ENCODE measurements around the gene OR10A6.

OR10A6 gene

DNA sequence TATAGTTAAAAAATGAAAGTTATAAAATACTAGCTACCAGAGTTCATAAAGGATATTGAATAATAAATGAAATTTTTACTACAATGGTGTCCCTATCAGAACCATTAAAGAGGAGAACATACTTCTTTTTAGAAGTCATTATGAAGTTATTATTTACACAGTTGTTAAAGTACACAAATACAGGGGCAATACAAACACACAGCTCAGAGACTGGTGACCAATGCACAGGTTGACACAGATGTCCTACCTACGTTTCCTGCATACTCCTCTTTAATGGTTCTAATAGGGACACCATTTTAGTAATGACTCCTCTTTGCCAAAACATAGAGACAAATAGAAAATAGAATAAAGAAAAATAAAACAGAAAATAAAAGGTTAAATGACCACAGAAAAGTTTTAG lies 24.1 kb upstream of the OR10A6 start:
- Histone ChIP-seq H3K4me3 (ENCODE audit: low read length) (no peak overlapping the region), H3K27ac (ENCODE audit: low read depth, low read length) (no peak overlapping the region), H3K36me3 (ENCODE audit: control insufficient read depth, insufficient read depth, low read length) (no peaks in the 10 kb centered on the region), H3K4me1 (ENCODE audit: control insufficient read depth, insufficient read depth, low read length) (no peaks in the 10 kb centered on the region), H3K27me3 (ENCODE audit: control insufficient read depth, insufficient read depth, low read length) (no peaks in the 10 kb centered on the region), H3K9ac (ENCODE audit: low read length) (no peak overlapping the region)

DNA sequence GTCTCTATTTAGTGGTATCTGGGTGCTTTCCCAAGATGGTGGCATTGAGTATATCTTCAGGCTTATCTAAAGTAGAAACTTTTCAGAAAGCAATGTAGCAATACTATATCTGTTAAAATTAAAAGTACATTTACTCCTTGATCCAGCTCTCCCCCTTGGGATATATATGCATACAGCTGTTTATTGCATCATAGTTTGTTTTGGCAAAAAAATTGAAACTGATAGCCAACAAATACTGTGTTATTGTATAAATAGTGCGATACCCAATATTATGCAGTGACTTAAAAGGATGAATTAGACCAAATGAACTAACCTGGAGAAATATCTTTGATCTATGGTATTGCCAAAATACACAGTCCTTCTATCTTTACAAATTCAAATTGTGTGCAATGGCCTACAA lies 18.9 kb upstream of the OR10A6 start:
- no peaks in the 10 kb centered on the region for H3K36me3 ChIP-seq (ENCODE audit: control insufficient read depth, insufficient read depth, low read length)
- no peak overlapping the region for H3K27ac ChIP-seq (ENCODE audit: low read depth, low read length)
- no peak overlapping the region for H3K9ac ChIP-seq (ENCODE audit: low read length)

DNA sequence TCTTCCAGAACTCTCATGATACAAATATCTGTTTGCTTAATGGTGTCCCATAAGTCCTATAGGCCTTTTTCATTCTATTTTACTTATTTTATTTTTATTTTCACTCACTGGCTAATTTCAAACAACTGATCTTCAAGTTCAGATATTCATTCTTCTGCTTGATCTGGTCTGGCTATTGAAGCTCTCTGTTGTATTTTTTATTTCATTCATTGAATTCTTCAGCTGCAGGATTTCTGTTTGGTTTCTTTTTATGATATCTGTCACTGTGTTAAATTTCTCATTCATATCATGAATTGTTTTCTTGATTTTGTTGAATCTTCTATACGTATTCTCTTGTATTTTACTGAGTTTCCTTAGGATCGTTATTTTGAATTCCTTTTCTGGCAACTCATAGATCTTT lies 13.1 kb upstream of the OR10A6 start:
- Histone ChIP-seq H3K4me3 (ENCODE audit: low read length) (no peak overlapping the region), H3K36me3 (ENCODE audit: control insufficient read depth, insufficient read depth, low read length) (no peaks in the 10 kb centered on the region), H3K27ac (ENCODE audit: low read depth, low read length) (no peak overlapping the region), H3K27me3 (ENCODE audit: control insufficient read depth, insufficient read depth, low read length) (no peaks in the 10 kb centered on the region), H3K4me1 (ENCODE audit: control insufficient read depth, insufficient read depth, low read length) (no peaks in the 10 kb centered on the region), H3K9ac (ENCODE audit: low read length) (no peak overlapping the region)

More for the DNA sequence above, 18.9 kb upstream of the OR10A6 start:
- Histone ChIP-seq H3K27me3 (ENCODE audit: control insufficient read depth, insufficient read depth, low read length) (no peaks in the 10 kb centered on the region), H3K4me1 (ENCODE audit: control insufficient read depth, insufficient read depth, low read length) (no peaks in the 10 kb centered on the region), H3K4me3 (ENCODE audit: low read length) (no peak overlapping the region)

DNA sequence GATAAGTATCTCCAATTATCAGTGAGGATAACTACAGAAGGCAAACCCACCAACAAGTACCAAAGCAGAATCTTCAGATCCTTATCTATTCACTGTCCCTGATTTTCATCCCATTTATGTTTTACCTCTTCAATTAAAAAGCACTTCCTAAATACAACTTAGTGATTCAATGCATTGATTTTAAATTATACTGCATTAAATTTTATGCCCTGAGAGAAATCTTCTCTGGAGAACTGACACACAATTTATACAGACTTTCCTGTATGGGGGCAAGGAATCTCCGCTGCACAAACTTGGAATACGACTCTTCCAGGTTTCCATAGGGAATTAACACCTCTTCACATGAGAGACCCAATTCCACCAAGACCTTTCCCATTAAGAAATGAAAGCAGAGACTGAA lies 10.5 kb upstream of the OR10A6 start, which contains the start of gene OR10A3:
TSS of gene OR10A3 (minus strand) at position 101 of the 400 bp plus-strand sequence. CDS start 2,188 bp downstream, outside the sequence.
- H3K4me1 ChIP-seq (ENCODE audit: control insufficient read depth, insufficient read depth, low read length): no peaks in the 10 kb centered on the region

DNA sequence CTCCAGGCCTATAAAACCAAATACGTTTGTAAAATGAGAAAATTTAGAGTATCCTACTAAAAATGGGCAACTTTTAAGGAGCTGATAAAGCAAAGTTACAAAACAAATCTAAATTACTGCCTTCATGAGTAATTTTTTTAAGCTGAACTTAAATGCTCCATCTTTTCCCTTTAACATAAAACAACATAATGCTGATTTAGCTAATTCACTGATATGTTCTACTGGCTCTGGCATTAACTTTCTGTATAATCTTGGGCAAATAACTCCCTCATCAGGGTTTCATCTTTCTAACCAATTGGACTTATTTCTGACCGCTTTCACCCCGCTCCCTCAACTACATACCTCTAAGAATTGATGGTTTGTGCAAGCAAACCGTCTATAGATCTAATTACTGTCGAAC lies 10.1 kb upstream of the OR10A6 start:
- Histone ChIP-seq H3K27ac (ENCODE audit: low read depth, low read length) (no peak overlapping the region), H3K4me3 (ENCODE audit: low read length) (no peak overlapping the region), H3K4me1 (ENCODE audit: control insufficient read depth, insufficient read depth, low read length) (no peaks in the 10 kb centered on the region), H3K9ac (ENCODE audit: low read length) (no peak overlapping the region), H3K27me3 (ENCODE audit: control insufficient read depth, insufficient read depth, low read length) (no peaks in the 10 kb centered on the region), H3K36me3 (ENCODE audit: control insufficient read depth, insufficient read depth, low read length) (no peaks in the 10 kb centered on the region)

More for the DNA sequence above, 10.5 kb upstream of the OR10A6 start, which contains the start of gene OR10A3:
- Histone ChIP-seq H3K4me3 (ENCODE audit: low read length) (no peak within 1 kb of the TSS), H3K36me3 (ENCODE audit: control insufficient read depth, insufficient read depth, low read length) (no peaks in the 10 kb centered on the region), H3K27ac (ENCODE audit: low read depth, low read length) (no peak within 1 kb of the TSS), H3K9ac (ENCODE audit: low read length) (no peak within 1 kb of the TSS), H3K27me3 (ENCODE audit: control insufficient read depth, insufficient read depth, low read length) (no peaks in the 10 kb centered on the region)

DNA sequence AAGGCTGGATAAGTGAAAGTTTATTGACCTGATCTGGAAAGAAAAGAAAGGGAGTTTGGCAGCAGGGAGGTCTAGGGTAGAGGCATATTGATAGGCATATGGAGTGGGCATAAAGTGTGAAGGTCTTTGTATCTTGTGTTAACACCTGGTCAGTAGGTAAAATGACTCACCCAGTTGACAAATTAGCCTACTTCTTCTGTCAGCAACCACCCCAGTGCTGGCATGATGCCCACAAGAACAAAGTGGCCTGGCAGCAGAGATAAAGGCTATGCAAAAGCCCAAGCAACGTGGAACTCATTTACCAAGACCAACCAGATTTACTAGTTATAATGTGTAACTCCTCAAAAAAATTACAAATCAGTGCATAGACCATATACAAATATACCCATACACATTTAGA lies 5.5 kb upstream of the OR10A6 start:
- no peaks in the 10 kb centered on the region for H3K36me3 ChIP-seq (ENCODE audit: control insufficient read depth, insufficient read depth, low read length)
- H3K4me3 ChIP-seq (ENCODE audit: low read length): no peak overlapping the region
- no peaks in the 10 kb centered on the region for H3K4me1 ChIP-seq (ENCODE audit: control insufficient read depth, insufficient read depth, low read length)
- H3K27me3 ChIP-seq (ENCODE audit: control insufficient read depth, insufficient read depth, low read length): no peaks in the 10 kb centered on the region
- H3K27ac ChIP-seq (ENCODE audit: low read depth, low read length): no peak overlapping the region
- no peak overlapping the region for H3K9ac ChIP-seq (ENCODE audit: low read length)

DNA sequence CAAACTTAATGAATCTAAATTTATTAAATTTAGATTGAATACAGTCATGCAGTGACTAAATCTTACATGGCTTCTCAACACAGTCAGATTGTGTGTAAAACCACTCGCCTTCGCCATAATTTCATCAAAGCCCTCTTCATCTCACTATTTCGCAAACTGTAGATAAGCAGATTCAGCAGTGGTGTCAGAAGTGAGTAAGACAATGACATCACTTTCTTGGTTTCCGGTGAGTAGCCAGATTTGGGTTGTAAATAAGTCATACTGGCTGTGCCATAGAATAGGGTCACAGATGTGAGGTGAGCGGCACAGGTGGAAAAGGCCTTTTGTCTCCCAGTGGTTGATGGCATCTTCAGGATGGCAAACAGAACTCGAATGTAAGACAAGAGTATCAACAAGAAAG lies 3.4 kb downstream of the OR10A6 start:
- Histone ChIP-seq H3K36me3 (ENCODE audit: control insufficient read depth, insufficient read depth, low read length) (no peaks in the 10 kb centered on the region), H3K4me3 (ENCODE audit: low read length) (no peak overlapping the region), H3K27me3 (ENCODE audit: control insufficient read depth, insufficient read depth, low read length) (no peaks in the 10 kb centered on the region), H3K4me1 (ENCODE audit: control insufficient read depth, insufficient read depth, low read length) (no peaks in the 10 kb centered on the region), H3K9ac (ENCODE audit: low read length) (no peak overlapping the region), H3K27ac (ENCODE audit: low read depth, low read length) (no peak overlapping the region)

DNA sequence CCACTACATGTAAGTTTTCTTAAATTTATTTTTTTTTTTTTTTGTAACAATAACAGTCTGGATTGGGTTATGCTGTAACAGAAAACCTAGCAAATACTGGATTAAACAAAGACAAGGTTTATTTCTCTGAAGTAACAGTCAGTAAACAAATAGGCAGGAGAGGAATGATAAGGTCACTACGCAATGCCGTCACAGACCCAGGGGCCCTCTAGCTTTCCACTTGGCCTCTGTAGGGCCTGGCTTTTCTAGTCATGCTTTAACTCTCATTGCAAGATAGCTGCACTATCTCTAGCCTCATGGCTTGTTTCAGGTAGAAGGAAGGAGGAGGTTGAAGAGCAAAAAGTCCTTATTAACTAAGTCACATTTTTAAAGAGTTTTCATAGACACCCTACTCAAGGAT lies 6.5 kb downstream of the OR10A6 start:
- H3K4me1 ChIP-seq (ENCODE audit: control insufficient read depth, insufficient read depth, low read length): no peaks in the 10 kb centered on the region
- H3K36me3 ChIP-seq (ENCODE audit: control insufficient read depth, insufficient read depth, low read length): no peaks in the 10 kb centered on the region
- H3K4me3 ChIP-seq (ENCODE audit: low read length): no peak overlapping the region
- no peak overlapping the region for H3K9ac ChIP-seq (ENCODE audit: low read length)
- no peaks in the 10 kb centered on the region for H3K27me3 ChIP-seq (ENCODE audit: control insufficient read depth, insufficient read depth, low read length)
- H3K27ac ChIP-seq (ENCODE audit: low read depth, low read length): no peak overlapping the region

DNA sequence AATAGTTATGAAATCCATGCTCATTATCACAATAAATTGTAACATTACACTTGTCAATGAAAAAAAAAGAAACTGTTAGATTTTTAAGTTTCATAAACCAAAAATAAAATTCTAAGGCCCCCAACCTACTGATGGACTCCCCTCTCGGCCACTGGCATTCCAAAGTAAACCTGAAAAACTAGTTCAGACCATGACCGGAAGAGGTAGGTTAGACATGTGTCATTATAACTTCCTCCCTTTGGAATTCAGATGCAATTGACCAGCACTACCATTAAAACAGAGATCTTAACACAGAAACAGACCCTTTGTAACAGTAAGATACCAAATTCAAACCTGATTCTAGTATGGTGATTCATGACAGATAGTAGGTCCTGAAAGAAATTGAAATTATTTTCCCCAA lies 12.9 kb downstream of the OR10A6 start:
- Histone ChIP-seq H3K36me3 (ENCODE audit: control insufficient read depth, insufficient read depth, low read length) (no peaks in the 10 kb centered on the region), H3K9ac (ENCODE audit: low read length) (no peak overlapping the region), H3K4me1 (ENCODE audit: control insufficient read depth, insufficient read depth, low read length) (no peaks in the 10 kb centered on the region), H3K27me3 (ENCODE audit: control insufficient read depth, insufficient read depth, low read length) (no peaks in the 10 kb centered on the region), H3K4me3 (ENCODE audit: low read length) (no peak overlapping the region), H3K27ac (ENCODE audit: low read depth, low read length) (no peak overlapping the region)

DNA sequence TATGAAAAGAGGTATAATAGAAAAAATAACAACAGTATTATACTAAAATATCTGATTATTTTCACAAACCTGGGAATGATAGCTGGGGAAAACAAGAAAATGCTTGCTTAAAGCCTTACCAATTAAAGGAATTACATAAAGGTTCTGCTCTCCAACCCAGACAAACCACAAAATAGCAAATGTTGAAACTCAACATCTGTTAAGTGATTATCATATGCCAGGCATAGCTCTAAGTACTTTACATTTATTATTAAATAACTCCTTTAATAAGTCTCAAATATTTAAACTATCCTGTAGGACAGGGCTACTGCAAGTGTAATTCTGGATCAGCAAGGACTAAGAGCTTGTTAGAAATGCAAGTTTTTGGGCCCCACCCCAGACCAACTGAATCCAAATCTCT lies 20.1 kb downstream of the OR10A6 start:
- Histone ChIP-seq H3K27ac (ENCODE audit: low read depth, low read length) (no peak overlapping the region), H3K36me3 (ENCODE audit: control insufficient read depth, insufficient read depth, low read length) (no peaks in the 10 kb centered on the region), H3K9ac (ENCODE audit: low read length) (no peak overlapping the region), H3K4me3 (ENCODE audit: low read length) (no peak overlapping the region), H3K27me3 (ENCODE audit: control insufficient read depth, insufficient read depth, low read length) (no peaks in the 10 kb centered on the region), H3K4me1 (ENCODE audit: control insufficient read depth, insufficient read depth, low read length) (no peaks in the 10 kb centered on the region)

DNA sequence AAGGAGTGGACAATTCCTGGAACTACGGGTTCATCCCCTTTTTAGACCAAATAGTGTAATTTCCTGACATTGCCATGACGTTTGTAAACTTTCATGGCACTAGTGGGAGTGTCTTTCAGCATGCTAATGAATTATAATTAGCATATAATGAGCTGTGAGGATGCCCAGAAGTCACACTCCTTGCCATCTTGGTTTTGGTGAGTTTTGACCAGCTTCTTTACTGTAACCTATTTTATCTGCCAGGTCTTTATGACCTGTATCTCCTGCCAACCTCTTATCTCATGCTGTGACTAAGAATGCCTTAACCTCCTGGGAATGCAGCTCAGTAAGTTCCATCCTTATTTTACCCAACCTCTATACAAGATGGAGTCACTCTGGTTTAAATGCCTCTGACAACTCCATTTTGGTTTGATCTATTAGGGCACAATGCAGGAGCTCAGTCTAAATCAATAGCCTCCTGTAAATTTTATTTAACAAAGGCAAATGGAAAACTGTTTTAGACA lies 20.7 kb downstream of the OR10A6 start:
- H3K4me1 ChIP-seq (ENCODE audit: control insufficient read depth, insufficient read depth, low read length): no peaks in the 10 kb centered on the region
- no peak overlapping the region for H3K9ac ChIP-seq (ENCODE audit: low read length)
- H3K36me3 ChIP-seq (ENCODE audit: control insufficient read depth, insufficient read depth, low read length): no peaks in the 10 kb centered on the region
- no peak overlapping the region for H3K27ac ChIP-seq (ENCODE audit: low read depth, low read length)
- H3K4me3 ChIP-seq (ENCODE audit: low read length): no peak overlapping the region
- H3K27me3 ChIP-seq (ENCODE audit: control insufficient read depth, insufficient read depth, low read length): no peaks in the 10 kb centered on the region

DNA sequence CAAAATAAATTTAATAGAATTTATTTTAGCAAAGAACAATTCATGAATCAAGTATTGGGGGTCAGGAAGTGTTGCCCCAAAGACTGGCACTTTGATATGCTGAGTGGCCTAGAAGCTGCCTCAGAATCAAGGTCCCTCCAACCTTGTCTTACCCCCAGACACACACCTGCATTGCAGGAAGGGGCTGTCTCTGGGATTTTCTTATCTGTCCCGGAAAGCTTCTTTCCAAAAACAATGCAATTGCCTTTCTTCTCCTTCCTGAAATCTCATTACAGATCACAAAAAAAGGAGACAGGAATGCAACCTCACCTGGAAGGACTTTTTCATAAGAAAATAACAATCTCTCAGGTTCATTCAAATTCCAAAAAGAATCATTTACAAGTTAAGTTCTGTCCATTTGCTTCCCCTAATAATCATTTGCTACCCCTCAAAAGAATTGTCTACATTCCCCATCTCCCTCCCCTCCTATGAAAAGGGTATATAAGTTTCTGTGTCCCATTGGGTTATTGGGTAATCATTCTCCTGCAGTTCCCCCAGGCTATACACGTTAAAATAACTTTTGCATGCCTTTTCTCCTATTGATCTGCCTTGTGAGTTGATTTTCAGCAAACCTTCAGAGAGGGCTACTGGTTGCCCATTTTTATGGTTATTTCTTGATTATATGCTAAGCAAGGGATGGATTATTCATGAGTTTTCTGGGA lies 21.3 kb downstream of the OR10A6 start:
- H3K4me3 ChIP-seq (ENCODE audit: low read length): no peak overlapping the region
- no peak overlapping the region for H3K27ac ChIP-seq (ENCODE audit: low read depth, low read length)
- H3K9ac ChIP-seq (ENCODE audit: low read length): no peak overlapping the region
- no peaks in the 10 kb centered on the region for H3K4me1 ChIP-seq (ENCODE audit: control insufficient read depth, insufficient read depth, low read length)
- H3K27me3 ChIP-seq (ENCODE audit: control insufficient read depth, insufficient read depth, low read length): no peaks in the 10 kb centered on the region
- no peaks in the 10 kb centered on the region for H3K36me3 ChIP-seq (ENCODE audit: control insufficient read depth, insufficient read depth, low read length)

DNA sequence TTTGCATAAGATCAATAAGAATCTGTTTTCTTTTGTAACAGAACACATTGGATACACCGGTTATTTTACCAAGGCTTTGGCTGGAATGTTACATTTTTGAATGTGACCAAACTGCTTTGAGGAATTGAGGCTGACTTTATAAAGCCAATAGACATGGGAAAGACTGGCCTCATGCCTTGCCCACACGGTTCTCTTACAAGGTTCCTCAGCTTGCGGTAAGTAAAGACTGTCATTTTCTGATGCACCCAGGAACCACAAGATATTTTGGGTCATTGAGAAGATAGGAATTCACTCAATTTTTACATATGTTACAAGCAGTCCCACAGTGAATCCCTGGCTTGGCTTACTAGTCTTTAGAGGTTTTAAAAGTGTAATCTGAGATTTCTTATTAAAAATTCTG lies 23.9 kb downstream of the OR10A6 start:
- no peak overlapping the region for H3K9ac ChIP-seq (ENCODE audit: low read length)
- H3K36me3 ChIP-seq (ENCODE audit: control insufficient read depth, insufficient read depth, low read length): no peaks in the 10 kb centered on the region
- H3K4me1 ChIP-seq (ENCODE audit: control insufficient read depth, insufficient read depth, low read length): no peaks in the 10 kb centered on the region
- no peak overlapping the region for H3K4me3 ChIP-seq (ENCODE audit: low read length)
- no peaks in the 10 kb centered on the region for H3K27me3 ChIP-seq (ENCODE audit: control insufficient read depth, insufficient read depth, low read length)
- H3K27ac ChIP-seq (ENCODE audit: low read depth, low read length): no peak overlapping the region

All from rectal smooth muscle tissue (tissue), 1 donor.